GM12874 (cell line): ENCODE data around the gene ZFYVE26.

Source experiments
- TF ChIP-seq, protein P1 (sequence below): IDR thresholded peaks from 2 replicates; pipeline ENCODE4 v1.5.1; 2011; ENCODE audit warnings: low read depth, mild to moderate bottlenecking, control low read depth, low read length, moderate library complexity; ENCODE audit not compliant: insufficient read depth

The ZFYVE26 gene

DNA sequence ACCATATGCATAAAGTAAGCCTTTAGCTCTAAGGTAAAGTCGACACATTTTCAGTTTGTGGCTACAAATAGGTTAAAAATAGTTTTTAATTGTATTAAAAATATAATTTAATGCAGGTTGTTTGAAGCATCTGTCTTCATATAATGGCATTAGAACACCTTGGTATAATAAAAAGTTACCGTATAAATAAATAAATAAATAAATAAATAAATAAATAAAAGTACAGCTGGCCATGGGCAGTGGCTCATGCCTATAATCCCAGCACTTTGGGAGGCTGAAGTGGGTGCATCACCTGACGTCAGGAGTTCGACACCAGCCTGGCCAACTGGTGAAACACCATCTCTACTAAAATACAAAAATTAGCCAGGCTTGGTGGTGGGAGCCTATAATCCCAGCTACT lies 15.6 kb downstream of the ZFYVE26 start:
- TF ChIP-seq, protein P1, sequence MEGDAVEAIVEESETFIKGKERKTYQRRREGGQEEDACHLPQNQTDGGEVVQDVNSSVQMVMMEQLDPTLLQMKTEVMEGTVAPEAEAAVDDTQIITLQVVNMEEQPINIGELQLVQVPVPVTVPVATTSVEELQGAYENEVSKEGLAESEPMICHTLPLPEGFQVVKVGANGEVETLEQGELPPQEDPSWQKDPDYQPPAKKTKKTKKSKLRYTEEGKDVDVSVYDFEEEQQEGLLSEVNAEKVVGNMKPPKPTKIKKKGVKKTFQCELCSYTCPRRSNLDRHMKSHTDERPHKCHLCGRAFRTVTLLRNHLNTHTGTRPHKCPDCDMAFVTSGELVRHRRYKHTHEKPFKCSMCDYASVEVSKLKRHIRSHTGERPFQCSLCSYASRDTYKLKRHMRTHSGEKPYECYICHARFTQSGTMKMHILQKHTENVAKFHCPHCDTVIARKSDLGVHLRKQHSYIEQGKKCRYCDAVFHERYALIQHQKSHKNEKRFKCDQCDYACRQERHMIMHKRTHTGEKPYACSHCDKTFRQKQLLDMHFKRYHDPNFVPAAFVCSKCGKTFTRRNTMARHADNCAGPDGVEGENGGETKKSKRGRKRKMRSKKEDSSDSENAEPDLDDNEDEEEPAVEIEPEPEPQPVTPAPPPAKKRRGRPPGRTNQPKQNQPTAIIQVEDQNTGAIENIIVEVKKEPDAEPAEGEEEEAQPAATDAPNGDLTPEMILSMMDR = no peak

DNA sequence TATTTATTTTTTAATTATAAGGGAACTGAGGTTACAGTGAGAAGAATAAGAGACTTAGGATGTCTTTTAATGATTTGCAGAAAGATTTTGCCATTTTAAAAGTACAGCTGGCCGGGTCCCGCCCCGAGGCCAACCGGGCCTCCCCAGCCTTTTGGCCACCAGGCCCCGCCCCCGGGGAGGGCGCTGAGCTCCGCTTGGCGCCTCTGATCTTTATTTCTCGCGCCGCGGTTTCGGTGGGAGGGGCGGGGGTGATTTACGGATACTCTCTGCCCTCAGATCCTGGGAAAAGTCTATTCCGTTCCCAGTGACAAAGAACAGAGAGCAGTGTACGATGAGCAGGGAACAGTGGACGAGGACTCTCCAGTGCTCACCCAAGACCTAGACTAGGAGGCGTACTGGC lies 17.7 kb downstream of the ZFYVE26 start:
- TF ChIP-seq, protein P1 = no peak

DNA sequence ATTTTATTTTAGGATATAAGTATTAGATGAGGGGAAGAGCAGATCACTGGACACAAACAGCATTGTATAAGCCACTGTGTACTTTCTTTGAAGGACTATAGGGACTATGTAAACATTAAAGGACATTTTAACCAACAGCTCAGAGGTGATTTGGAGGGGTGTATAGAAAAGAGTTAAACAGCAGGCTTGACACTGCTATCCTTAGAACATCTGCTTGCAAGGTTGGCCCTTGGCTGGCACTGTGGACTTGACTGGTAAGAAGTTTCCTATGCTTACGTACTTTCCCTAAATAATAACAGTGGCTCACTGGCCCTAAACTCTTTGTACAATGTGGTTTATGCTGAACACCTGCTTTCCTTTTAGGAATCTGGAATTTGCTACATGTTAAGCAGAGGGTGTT lies 28.7 kb downstream of the ZFYVE26 start:
- TF ChIP-seq, protein P1 = no peak

DNA sequence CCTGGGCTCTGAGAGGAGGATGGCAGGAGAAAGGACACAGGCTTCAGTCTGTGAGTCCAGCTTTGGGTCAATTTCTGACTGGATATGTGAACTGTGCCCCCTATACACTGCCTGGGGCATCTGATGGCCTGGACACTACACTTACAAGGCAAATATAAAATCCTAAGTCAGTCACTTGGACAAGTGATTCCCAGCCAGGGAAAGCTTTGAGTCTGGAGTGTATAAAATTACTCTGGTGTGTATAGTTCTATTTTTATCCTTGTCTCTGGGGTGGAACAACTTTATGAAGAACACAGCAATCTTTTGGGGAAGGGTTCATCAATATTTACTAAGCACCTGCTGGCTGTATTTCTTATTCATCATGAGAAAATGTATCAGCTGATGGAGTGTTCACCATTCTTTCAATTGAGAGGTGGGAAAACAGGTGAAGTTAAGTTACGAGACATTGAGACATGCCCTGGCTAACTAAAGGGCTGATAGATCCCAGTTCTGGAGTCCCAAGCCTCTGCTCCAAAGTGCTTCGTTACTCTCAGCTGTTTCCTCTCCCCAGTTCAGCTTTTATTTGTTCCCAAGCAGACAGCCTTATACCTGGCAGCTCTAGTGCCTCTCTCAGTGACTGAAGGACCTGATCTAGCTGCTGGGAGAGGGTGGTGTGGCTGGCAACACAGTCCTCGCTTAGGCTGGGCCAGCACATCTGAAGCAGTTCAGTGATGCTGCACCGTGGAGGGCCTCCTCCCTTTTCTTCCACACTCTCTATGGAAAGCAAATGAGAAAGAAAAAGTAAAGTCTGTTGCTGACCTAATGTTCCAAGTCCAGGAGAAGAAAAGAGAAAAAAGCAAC lies 30.9 kb downstream of the ZFYVE26 start:
- TF ChIP-seq, protein P1 = no peak

DNA sequence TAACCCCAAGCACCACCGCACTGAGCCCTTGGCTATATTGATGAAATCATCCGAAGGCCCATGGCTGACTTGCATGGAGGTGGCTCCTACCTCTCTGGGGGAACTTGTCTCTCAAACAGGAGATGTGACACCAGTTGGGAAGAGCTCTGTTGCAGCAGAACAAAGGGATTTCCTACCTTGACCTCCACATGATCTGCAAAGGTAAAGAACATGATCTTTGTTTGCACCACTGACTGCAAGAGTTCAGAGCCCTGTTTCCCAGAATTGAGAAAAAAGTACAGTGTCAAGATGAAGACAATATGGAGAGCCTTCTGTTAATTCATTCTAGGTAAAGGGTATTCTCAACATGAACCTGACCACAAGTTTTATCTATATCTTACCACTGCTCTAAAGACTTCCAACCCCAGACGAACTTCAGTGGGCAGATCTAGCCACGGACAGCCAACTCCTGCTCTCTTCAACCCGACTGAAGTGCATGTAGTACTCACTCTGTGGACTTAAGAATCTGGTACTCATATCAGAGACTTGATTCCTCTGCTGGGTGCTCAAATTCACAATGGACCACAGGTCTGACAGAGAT lies 32.1 kb downstream of the ZFYVE26 start:
- TF ChIP-seq, protein P1 = no peak

DNA sequence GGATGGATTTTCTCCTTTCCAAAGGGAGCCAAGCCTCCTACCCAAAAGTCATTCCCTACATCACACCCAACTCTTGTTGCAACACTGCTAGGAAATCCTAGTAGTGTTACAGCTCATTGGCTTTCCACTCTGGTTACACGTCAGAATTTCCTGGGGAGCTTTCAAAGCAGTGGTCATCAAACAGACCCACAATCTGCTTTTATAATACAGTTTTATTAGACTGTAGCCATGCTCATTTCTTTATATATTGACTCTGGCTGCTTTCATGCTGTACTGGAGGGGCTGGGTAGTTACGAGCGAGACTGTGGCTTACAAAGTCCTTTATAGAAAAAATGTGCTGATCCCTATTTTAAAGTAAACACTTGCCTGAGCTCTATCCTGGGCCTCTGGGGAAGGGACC lies 34.3 kb downstream of the ZFYVE26 start:
- TF ChIP-seq, protein P1 = no peak

DNA sequence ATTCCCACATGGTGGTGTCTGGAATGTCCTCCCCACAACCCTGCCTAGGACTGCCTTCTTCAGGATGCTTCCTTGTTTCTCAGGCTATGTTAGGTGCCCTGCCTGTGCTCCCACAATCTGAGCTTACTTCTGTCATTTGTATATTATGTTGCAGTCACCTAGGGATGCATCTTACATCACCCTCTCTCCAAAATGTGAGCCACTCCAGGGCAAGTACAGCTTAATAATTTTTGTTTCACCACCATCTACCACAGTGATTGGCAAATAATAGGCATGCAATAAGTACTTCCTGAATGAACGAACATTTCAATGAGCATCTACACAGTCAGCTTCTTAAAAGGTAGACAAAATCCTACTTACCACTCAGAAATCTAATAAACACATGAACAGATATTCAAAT lies 37.6 kb downstream of the ZFYVE26 start:
- TF ChIP-seq, protein P1 = no peak
